ENCODE data around the gene APEH. TPM values are rescaled to one million over a fixed set of nuclear protein-coding genes. Genes with fewer than 3 reads are reported as not detected.

Gene APEH
- total and polyA plus RNA-seq, 4 donors: 65.1 to 94.1 (median 87.5) TPM

- Histone ChIP-seq H3K4me3 (ENCODE audit: low read depth in 1 of 3, low read length in 3 of 3) (no peak overlapping the region), H3K27ac (ENCODE audit: low read depth in 1 of 2, low read length in 2 of 2) (no peak overlapping the region), H3K9ac (ENCODE audit: low read depth in 1 of 2, low read length in 2 of 2) (no peak overlapping the region), H3K36me3 (ENCODE audit: control insufficient read depth in 4 of 4, insufficient read depth in 3 of 4, low read depth in 1 of 4, low read length in 3 of 4) (peaks cover 0 to 4% (median 0%) of the 10 kb centered on the region in 4 donors), H3K4me1 (ENCODE audit: control insufficient read depth in 4 of 4, insufficient read depth in 4 of 4, low read length in 3 of 4) (no peaks in the 10 kb centered on the region), H3K27me3 (ENCODE audit: control insufficient read depth in 4 of 4, insufficient read depth in 4 of 4, low read length in 3 of 4) (no peaks in the 10 kb centered on the region), H3K9me3 (ENCODE audit: control insufficient read depth in 4 of 4, low read length in 3 of 4) (no peaks in the 10 kb centered on the region)
- DNase-seq (ENCODE audit: low spot score): no peak
- WGBS: 94% methylated on average over 2 of the region's 2 CpGs
- TF ChIP-seq REST (IDR thresholded peaks at IDR 0.05): no peak
- no peak for TF ChIP-seq FOXA1 (IDR thresholded peaks at IDR 0.05)
- no peak for TF ChIP-seq JUND (IDR thresholded peaks at IDR 0.05)
- no peak for TF ChIP-seq TAF1 (conservative IDR thresholded peaks at IDR 0.05)
- TF ChIP-seq NR2F2 (IDR thresholded peaks at IDR 0.05): no peak
- TF ChIP-seq FOXA2 (IDR thresholded peaks at IDR 0.05): no peak
- TF ChIP-seq, protein P1, sequence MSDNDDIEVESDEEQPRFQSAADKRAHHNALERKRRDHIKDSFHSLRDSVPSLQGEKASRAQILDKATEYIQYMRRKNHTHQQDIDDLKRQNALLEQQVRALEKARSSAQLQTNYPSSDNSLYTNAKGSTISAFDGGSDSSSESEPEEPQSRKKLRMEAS (IDR thresholded peaks at IDR 0.05): no peak
- TF ChIP-seq HNF4G (IDR thresholded peaks at IDR 0.05): no peak
- no peak for TF ChIP-seq HNF4A (conservative IDR thresholded peaks at IDR 0.05)
- no peak for TF ChIP-seq RXRA (IDR thresholded peaks at IDR 0.05)
These were observed 45.9 kb upstream of the APEH start for GRCh38 chr3:49628249-49628648.

DNA sequence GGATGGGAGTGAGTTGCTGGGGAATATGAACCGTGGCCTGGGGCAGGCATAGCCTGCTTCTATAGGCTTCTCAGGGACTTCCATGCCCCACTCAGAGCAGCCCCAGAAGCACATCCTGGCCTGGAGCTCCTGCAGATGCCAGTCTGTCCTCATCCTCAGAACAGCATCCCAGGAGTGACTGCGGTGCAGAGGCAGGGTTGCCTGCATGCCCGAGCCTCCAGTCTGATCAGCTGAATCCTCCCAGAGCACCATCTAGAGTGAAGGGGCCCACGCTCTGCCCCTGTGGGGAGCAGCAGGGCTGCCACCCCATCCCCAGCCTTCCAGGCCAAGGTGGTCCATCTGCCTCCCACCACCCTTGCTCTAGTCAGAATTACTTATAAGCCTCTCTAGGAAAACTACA is 44.7 kb upstream of the APEH start:
- TF ChIP-seq EGR1 (IDR thresholded peaks at IDR 0.05; ENCODE audit: low read depth in 2 of 2) (no peak), HNF4A (conservative IDR thresholded peaks at IDR 0.05) (no peak), FOXA2 (IDR thresholded peaks at IDR 0.05) (no peak), SP1 (IDR thresholded peaks at IDR 0.05) (no peak)
- no peak for DNase-seq (ENCODE audit: low spot score)
- H3K4me3 ChIP-seq (ENCODE audit: low read depth in 1 of 3, low read length in 3 of 3): no peak overlapping the region
- 95% methylated on average over 4 of the region's 4 CpGs for WGBS
- H3K9ac ChIP-seq (ENCODE audit: low read depth in 1 of 2, low read length in 2 of 2): no peak overlapping the region
- no peaks in the 10 kb centered on the region for H3K27me3 ChIP-seq (ENCODE audit: control insufficient read depth in 4 of 4, insufficient read depth in 4 of 4, low read length in 3 of 4)
- H3K9me3 ChIP-seq (ENCODE audit: control insufficient read depth in 4 of 4, low read length in 3 of 4): no peaks in the 10 kb centered on the region
- H3K27ac ChIP-seq (ENCODE audit: low read depth in 1 of 2, low read length in 2 of 2): no peak overlapping the region
- peaks cover 0 to 4% (median 0%) of the 10 kb centered on the region in 4 donors for H3K36me3 ChIP-seq (ENCODE audit: control insufficient read depth in 4 of 4, insufficient read depth in 3 of 4, low read depth in 1 of 4, low read length in 3 of 4)
- no peaks in the 10 kb centered on the region for H3K4me1 ChIP-seq (ENCODE audit: control insufficient read depth in 4 of 4, insufficient read depth in 4 of 4, low read length in 3 of 4)

- H3K4me3 ChIP-seq (ENCODE audit: low read depth in 1 of 3, low read length in 3 of 3): no peak overlapping the region
- peaks cover 0 to 4% (median 0%) of the 10 kb centered on the region in 4 donors for H3K36me3 ChIP-seq (ENCODE audit: control insufficient read depth in 4 of 4, insufficient read depth in 3 of 4, low read depth in 1 of 4, low read length in 3 of 4)
- no peak for DNase-seq (ENCODE audit: low spot score)
- no peak overlapping the region for H3K27ac ChIP-seq (ENCODE audit: low read depth in 1 of 2, low read length in 2 of 2)
- H3K9me3 ChIP-seq (ENCODE audit: control insufficient read depth in 4 of 4, low read length in 3 of 4): no peaks in the 10 kb centered on the region
- no peaks in the 10 kb centered on the region for H3K4me1 ChIP-seq (ENCODE audit: control insufficient read depth in 4 of 4, insufficient read depth in 4 of 4, low read length in 3 of 4)
- H3K9ac ChIP-seq (ENCODE audit: low read depth in 1 of 2, low read length in 2 of 2): no peak overlapping the region
- H3K27me3 ChIP-seq (ENCODE audit: control insufficient read depth in 4 of 4, insufficient read depth in 4 of 4, low read length in 3 of 4): no peaks in the 10 kb centered on the region
- 93% methylated on average over 6 of the region's 6 CpGs for WGBS
- TF ChIP-seq REST (IDR thresholded peaks at IDR 0.05) (no peak), CTCF (IDR thresholded peaks at IDR 0.05; ENCODE audit: low read depth, low read length, missing input control) (no peak), JUND (IDR thresholded peaks at IDR 0.05) (no peak), RXRA (IDR thresholded peaks at IDR 0.05) (no peak), EGR1 (IDR thresholded peaks at IDR 0.05; ENCODE audit: low read depth in 2 of 2) (no peak), SP1 (IDR thresholded peaks at IDR 0.05) (no peak), HNF4A (conservative IDR thresholded peaks at IDR 0.05) (no peak), NR2F2 (IDR thresholded peaks at IDR 0.05) (no peak), YY1 (IDR thresholded peaks at IDR 0.05) (no peak), HNF4G (IDR thresholded peaks at IDR 0.05) (no peak), FOXA2 (IDR thresholded peaks at IDR 0.05) (no peak), ZBTB33 (IDR thresholded peaks at IDR 0.05) (no peak)
- TF ChIP-seq, protein P1 (IDR thresholded peaks at IDR 0.05): no peak
- TF ChIP-seq, protein P2, sequence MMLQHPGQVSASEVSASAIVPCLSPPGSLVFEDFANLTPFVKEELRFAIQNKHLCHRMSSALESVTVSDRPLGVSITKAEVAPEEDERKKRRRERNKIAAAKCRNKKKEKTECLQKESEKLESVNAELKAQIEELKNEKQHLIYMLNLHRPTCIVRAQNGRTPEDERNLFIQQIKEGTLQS (IDR thresholded peaks at IDR 0.05): no peak
These were observed 44.3 kb upstream of the APEH start for GRCh38 chr3:49629866-49630265.

Measured in liver (tissue), 9 donors.